Measurements from ENCODE around the gene CDH23. TPM values are rescaled to one million over a fixed set of nuclear protein-coding genes. Genes with fewer than 3 reads are reported as not detected.

CDH23 gene
- total RNA-seq, 1 experiment from 2014 or later = 2.9 TPM

- Mint-ChIP-seq H3K27ac (no peak overlapping the region), H3K4me3 (no peak overlapping the region), H3K4me1 (peaks cover 10% of the 10 kb centered on the region), H3K36me3 (no peaks in the 10 kb centered on the region), H3K27me3 (ENCODE audit: low read depth) (no peaks in the 10 kb centered on the region), H3K9me3 (no peaks in the 10 kb centered on the region)
- POLR2A ChIA-PET = interaction anchor here (0.6 kb wide), 1 partner anchor 138 kb away, joined by 3 read pairs; no protein-coding TSS in a partner anchor
- no peak for DNase-seq (ENCODE audit: low spot score)
- peak; percentile 36 for ATAC-seq
- CTCF ChIA-PET = interaction anchor here (0.6 to 3.7 kb wide), 33 partner anchors 9 to 234 kb away, joined by 3 to 36 read pairs (median 7); partner anchors contain the start of genes CDH23 and SLC29A3
- TF ChIP-seq ZNF263 (CRISPR knock-in tag; IDR thresholded peaks at IDR 0.05; ENCODE audit: low read depth) (no peak), NR3C1 (CRISPR knock-in tag; conservative IDR thresholded peaks at IDR 0.05; ENCODE audit: low read depth) (no peak), PRRX2 (CRISPR knock-in tag; IDR thresholded peaks at IDR 0.05) (no peak), FOXP1 (CRISPR knock-in tag; IDR thresholded peaks at IDR 0.05; ENCODE audit: borderline replicate concordance) (no peak), OVOL2 (CRISPR knock-in tag; IDR thresholded peaks at IDR 0.05; ENCODE audit: borderline replicate concordance) (no peak), RELA (CRISPR knock-in tag; IDR thresholded peaks at IDR 0.05; ENCODE audit: borderline replicate concordance) (no peak), GRHL2 (CRISPR knock-in tag; IDR thresholded peaks at IDR 0.05; ENCODE audit: insufficient replicate concordance, severe bottlenecking) (no peak), NFE2L1 (CRISPR knock-in tag; IDR thresholded peaks at IDR 0.05) (no peak), USF1 (CRISPR knock-in tag; IDR thresholded peaks at IDR 0.05) (no peak), ESRRA (CRISPR knock-in tag; IDR thresholded peaks at IDR 0.05; ENCODE audit: borderline replicate concordance) (no peak)
- TF ChIP-seq, protein P1, sequence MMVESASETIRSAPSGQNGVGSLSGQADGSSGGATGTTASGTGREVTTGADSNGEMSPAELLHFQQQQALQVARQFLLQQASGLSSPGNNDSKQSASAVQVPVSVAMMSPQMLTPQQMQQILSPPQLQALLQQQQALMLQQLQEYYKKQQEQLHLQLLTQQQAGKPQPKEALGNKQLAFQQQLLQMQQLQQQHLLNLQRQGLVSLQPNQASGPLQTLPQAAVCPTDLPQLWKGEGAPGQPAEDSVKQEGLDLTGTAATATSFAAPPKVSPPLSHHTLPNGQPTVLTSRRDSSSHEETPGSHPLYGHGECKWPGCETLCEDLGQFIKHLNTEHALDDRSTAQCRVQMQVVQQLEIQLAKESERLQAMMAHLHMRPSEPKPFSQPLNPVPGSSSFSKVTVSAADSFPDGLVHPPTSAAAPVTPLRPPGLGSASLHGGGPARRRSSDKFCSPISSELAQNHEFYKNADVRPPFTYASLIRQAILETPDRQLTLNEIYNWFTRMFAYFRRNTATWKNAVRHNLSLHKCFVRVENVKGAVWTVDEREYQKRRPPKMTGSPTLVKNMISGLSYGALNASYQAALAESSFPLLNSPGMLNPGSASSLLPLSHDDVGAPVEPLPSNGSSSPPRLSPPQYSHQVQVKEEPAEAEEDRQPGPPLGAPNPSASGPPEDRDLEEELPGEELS (CRISPR knock-in tag; IDR thresholded peaks at IDR 0.05) = no peak
- TF ChIP-seq, protein P2, sequence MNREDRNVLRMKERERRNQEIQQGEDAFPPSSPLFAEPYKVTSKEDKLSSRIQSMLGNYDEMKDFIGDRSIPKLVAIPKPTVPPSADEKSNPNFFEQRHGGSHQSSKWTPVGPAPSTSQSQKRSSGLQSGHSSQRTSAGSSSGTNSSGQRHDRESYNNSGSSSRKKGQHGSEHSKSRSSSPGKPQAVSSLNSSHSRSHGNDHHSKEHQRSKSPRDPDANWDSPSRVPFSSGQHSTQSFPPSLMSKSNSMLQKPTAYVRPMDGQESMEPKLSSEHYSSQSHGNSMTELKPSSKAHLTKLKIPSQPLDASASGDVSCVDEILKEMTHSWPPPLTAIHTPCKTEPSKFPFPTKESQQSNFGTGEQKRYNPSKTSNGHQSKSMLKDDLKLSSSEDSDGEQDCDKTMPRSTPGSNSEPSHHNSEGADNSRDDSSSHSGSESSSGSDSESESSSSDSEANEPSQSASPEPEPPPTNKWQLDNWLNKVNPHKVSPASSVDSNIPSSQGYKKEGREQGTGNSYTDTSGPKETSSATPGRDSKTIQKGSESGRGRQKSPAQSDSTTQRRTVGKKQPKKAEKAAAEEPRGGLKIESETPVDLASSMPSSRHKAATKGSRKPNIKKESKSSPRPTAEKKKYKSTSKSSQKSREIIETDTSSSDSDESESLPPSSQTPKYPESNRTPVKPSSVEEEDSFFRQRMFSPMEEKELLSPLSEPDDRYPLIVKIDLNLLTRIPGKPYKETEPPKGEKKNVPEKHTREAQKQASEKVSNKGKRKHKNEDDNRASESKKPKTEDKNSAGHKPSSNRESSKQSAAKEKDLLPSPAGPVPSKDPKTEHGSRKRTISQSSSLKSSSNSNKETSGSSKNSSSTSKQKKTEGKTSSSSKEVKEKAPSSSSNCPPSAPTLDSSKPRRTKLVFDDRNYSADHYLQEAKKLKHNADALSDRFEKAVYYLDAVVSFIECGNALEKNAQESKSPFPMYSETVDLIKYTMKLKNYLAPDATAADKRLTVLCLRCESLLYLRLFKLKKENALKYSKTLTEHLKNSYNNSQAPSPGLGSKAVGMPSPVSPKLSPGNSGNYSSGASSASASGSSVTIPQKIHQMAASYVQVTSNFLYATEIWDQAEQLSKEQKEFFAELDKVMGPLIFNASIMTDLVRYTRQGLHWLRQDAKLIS (CRISPR knock-in tag; IDR thresholded peaks at IDR 0.05; ENCODE audit: borderline replicate concordance) = no peak
- TF ChIP-seq, protein P3, sequence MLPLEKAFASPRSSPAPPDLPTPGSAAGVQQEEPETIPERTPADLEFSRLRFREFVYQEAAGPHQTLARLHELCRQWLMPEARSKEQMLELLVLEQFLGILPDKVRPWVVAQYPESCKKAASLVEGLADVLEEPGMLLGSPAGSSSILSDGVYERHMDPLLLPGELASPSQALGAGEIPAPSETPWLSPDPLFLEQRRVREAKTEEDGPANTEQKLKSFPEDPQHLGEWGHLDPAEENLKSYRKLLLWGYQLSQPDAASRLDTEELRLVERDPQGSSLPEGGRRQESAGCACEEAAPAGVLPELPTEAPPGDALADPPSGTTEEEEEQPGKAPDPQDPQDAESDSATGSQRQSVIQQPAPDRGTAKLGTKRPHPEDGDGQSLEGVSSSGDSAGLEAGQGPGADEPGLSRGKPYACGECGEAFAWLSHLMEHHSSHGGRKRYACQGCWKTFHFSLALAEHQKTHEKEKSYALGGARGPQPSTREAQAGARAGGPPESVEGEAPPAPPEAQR (CRISPR knock-in tag; IDR thresholded peaks at IDR 0.05) = no peak
- TF ChIP-seq, protein P4, sequence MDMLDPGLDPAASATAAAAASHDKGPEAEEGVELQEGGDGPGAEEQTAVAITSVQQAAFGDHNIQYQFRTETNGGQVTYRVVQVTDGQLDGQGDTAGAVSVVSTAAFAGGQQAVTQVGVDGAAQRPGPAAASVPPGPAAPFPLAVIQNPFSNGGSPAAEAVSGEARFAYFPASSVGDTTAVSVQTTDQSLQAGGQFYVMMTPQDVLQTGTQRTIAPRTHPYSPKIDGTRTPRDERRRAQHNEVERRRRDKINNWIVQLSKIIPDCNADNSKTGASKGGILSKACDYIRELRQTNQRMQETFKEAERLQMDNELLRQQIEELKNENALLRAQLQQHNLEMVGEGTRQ (CRISPR knock-in tag; IDR thresholded peaks at IDR 0.05) = no peak
Measured at GRCh38 chr10:71473671-71474599, 77.2 kb downstream of the CDH23 start.

Measured in WTC11 (cell line).